Keratinocyte (primary cell): Measurements from ENCODE around the gene NPIPB6. TPM values are rescaled to one million over a fixed set of nuclear protein-coding genes. Genes with fewer than 3 reads are reported as not detected.

Experiments
- DNase-seq: peaks from one replicate; pipeline ENCODE4 v3.0.0-alpha.2; 2011; ENCODE audit warnings: low read depth, missing footprints, low spot score
- FAIRE-seq: peaks from 2 replicates; lab custom pipeline; 2011; peaks lifted over from hg19 to GRCh38; lab: Jason Lieb, UNC
- H2AFZ ChIP-seq: 2 replicates; pipeline ENCODE4 v1.6.0; 2012; ENCODE audit warnings: low read length, control low read depth, inconsistent platforms; ENCODE audit not compliant: control insufficient read depth
- H3K27ac ChIP-seq: 2 replicates; pipeline ENCODE4 v1.5.1; 2011; ENCODE audit warnings: low read length; ENCODE audit not compliant: control insufficient read depth, insufficient read depth
- H3K27me3 ChIP-seq: 3 replicates; pipeline ENCODE4 v1.6.0; 2011; ENCODE audit warnings: low read length; ENCODE audit not compliant: control insufficient read depth, insufficient read depth; ENCODE audit errors: extremely low read depth
- H3K36me3 ChIP-seq, 2 experiments: 2 replicates in 1 of 2; 3 replicates in 1 of 2; pipeline ENCODE4 v1.5.1; 2011; ENCODE audit warnings: low read length in 2 of 2, mild to moderate bottlenecking in 1 of 2; ENCODE audit not compliant: control insufficient read depth in 2 of 2, insufficient read depth in 2 of 2; ENCODE audit errors: extremely low read depth in 1 of 2
- H3K4me1 ChIP-seq: 3 replicates; pipeline ENCODE4 v1.5.1; 2011; ENCODE audit warnings: low read length; ENCODE audit not compliant: control insufficient read depth, insufficient read depth; ENCODE audit errors: extremely low read depth
- H3K4me2 ChIP-seq: 3 replicates; pipeline ENCODE4 v1.6.0; 2011; ENCODE audit warnings: low read depth, low read length; ENCODE audit not compliant: control insufficient read depth, insufficient read depth; ENCODE audit errors: extremely low read depth
- H3K4me3 ChIP-seq, 3 experiments: fragments of 200-600 bp in 1 of 3; sonication (generic) in 1 of 3; 2 replicates in 2 of 3; 3 replicates in 1 of 3; pipeline ENCODE4 v1.5.1; 2011 to 2016; ENCODE audit warnings: low read length in 3 of 3, mild to moderate bottlenecking in 3 of 3, control low read depth in 2 of 3, inconsistent platforms in 1 of 3, low read depth in 1 of 3, mixed read lengths in 1 of 3, mixed run types in 1 of 3, moderate library complexity in 1 of 3; ENCODE audit not compliant: control insufficient read depth in 2 of 3, insufficient read depth in 2 of 3; ENCODE audit errors: extremely low read depth in 1 of 3
- H3K79me2 ChIP-seq: 2 replicates; pipeline ENCODE4 v1.6.0; 2012; ENCODE audit warnings: low read length; ENCODE audit not compliant: control insufficient read depth, insufficient read depth
- H3K9ac ChIP-seq: 3 replicates; pipeline ENCODE4 v1.6.0; 2011; ENCODE audit warnings: low read length; ENCODE audit not compliant: control insufficient read depth, insufficient read depth; ENCODE audit errors: extremely low read depth
- H3K9me1 ChIP-seq: 3 replicates; pipeline ENCODE4 v1.6.0; 2011; ENCODE audit warnings: low read length; ENCODE audit not compliant: control insufficient read depth, insufficient read depth; ENCODE audit errors: extremely low read depth
- H3K9me3 ChIP-seq: 2 replicates; pipeline ENCODE4 v1.5.1; 2012; ENCODE audit warnings: low read depth, low read length; ENCODE audit not compliant: control insufficient read depth
- H4K20me1 ChIP-seq: 3 replicates; pipeline ENCODE4 v1.6.0; 2011; ENCODE audit warnings: low read length; ENCODE audit not compliant: control insufficient read depth, insufficient read depth; ENCODE audit errors: extremely low read depth
- CTCF ChIP-seq, 3 experiments: IDR thresholded peaks in 1 of 3; conservative IDR thresholded peaks in 1 of 3; optimal IDR thresholded peaks in 1 of 3; 2 replicates in 2 of 3; 3 replicates in 1 of 3; pipeline versions ENCODE3 to v1.5.1; 2011; ENCODE audit warnings: low read length in 3 of 3, mild to moderate bottlenecking in 3 of 3, moderate library complexity in 2 of 3, control low read depth in 1 of 3, inconsistent platforms in 1 of 3; ENCODE audit not compliant: insufficient read depth in 2 of 3; ENCODE audit errors: extremely low read depth in 1 of 3
- EZH2 ChIP-seq: IDR thresholded peaks from one replicate; pipeline ENCODE4 v1.6.1; 2012; ENCODE audit warnings: inconsistent platforms, mild to moderate bottlenecking, low read length, moderate library complexity
- dilution Hi-C: fragments of 300-500 bp; cut with MboI; formaldehyde crosslinking; loops from one replicate; pipeline ENCODE4 v1.7.0; 2020; ENCODE audit warnings: low sequenced_read_pairs; ENCODE audit not compliant: extremely low pct_ligation_motif_present
- polyA plus RNA-seq, 5 experiments: library from polyadenylated mRNA; depleted of rRNA in 3 of 5; stranded (reverse) in 3 of 5; stranded (forward) in 1 of 5; unstranded in 1 of 5; fragments of >200 nt; gene quantifications; 1 replicate in 1 of 5; 2 replicates in 3 of 5; 3 replicates in 1 of 5; pipeline versions ENCODE4 v1.2.1 to v1.2.3, GENCODE V29; 2011 to 2012; ENCODE audit warnings: missing spikeins in 2 of 5, low read depth in 1 of 5, low replicate concordance in 1 of 5

Gene NPIPB6
- polyA plus RNA-seq, 1 donor (not counting 4 experiments of a cell fraction or from before 2014, with no cell fraction given), result 0.38 TPM

- Histone ChIP-seq H3K4me2 (no peak overlapping the region), H3K9me1 (no peaks in the 10 kb centered on the region), H4K20me1 (no peaks in the 10 kb centered on the region), H3K9me3 (no peaks in the 10 kb centered on the region), H3K36me3 (no peaks in the 10 kb centered on the region), H3K27me3 (peaks cover 25% of the 10 kb centered on the region), H3K27ac (no peak overlapping the region), H3K9ac (no peak overlapping the region), H3K4me3 (no peak overlapping the region), H3K4me1 (no peaks in the 10 kb centered on the region), H2AFZ (no peak overlapping the region), H3K79me2 (no peaks in the 10 kb centered on the region)
- DNase-seq (no peak), FAIRE-seq (no peak)
- no peak for TF ChIP-seq CTCF (optimal IDR thresholded peaks at IDR 0.05 in 1 of 3, IDR thresholded peaks at IDR 0.05 in 1 of 3, conservative IDR thresholded peaks at IDR 0.05 in 1 of 3; ENCODE audit: extremely low read depth in 1 of 3, insufficient read depth in 2 of 3, low read length in 3 of 3)
- TF ChIP-seq EZH2, result no peak
- dilution Hi-C loops, result no loop called here
Observed at GRCh38 chr16:28298511-28298878, 64.8 kb downstream of the NPIPB6 start.

- no peaks in the 10 kb centered on the region for H3K9me1 ChIP-seq
- H3K27me3 ChIP-seq, result peaks cover 31% of the 10 kb centered on the region
- TF ChIP-seq CTCF (optimal IDR thresholded peaks at IDR 0.05 in 1 of 3, IDR thresholded peaks at IDR 0.05 in 1 of 3, conservative IDR thresholded peaks at IDR 0.05 in 1 of 3; ENCODE audit: extremely low read depth in 1 of 3, insufficient read depth in 2 of 3, low read length in 3 of 3) (no peak), EZH2 (no peak)
- H4K20me1 ChIP-seq, result no peaks in the 10 kb centered on the region
- dilution Hi-C loops, result no loop called here
- no peak overlapping the region for H2AFZ ChIP-seq
- H3K4me1 ChIP-seq, result peaks cover 2% of the 10 kb centered on the region
- no peaks in the 10 kb centered on the region for H3K36me3 ChIP-seq
- DNase-seq (no peak), FAIRE-seq (no peak)
- H3K9ac ChIP-seq, result no peak overlapping the region
- no peak overlapping the region for H3K4me3 ChIP-seq
- no peaks in the 10 kb centered on the region for H3K9me3 ChIP-seq
- no peak overlapping the region for H3K27ac ChIP-seq
- no peaks in the 10 kb centered on the region for H3K79me2 ChIP-seq
- H3K4me2 ChIP-seq, result no peak overlapping the region
Observed at GRCh38 chr16:28297784-28298510, 65.4 kb downstream of the NPIPB6 start.
